Fibroblast of the aortic adventitia (primary cell): ENCODE results near the gene PDE11A. TPM values are rescaled to one million over a fixed set of nuclear protein-coding genes. Genes with fewer than 3 reads are reported as not detected.
"Not testable (repeated sequence)": the region's sequence is repeated elsewhere in the genome, so short reads cannot be mapped to it uniquely, and the experiment has no call there.

Experiments
- DNase-seq: peaks from one replicate; pipeline ENCODE4 v3.0.0-alpha.2; 2010; ENCODE audit warnings: low read depth
- H3K4me3 ChIP-seq: 2 replicates; pipeline ENCODE4 v1.5.1; 2011; ENCODE audit warnings: low read depth, mild to moderate bottlenecking, control low read depth, low read length, moderate library complexity
- CTCF ChIP-seq: IDR thresholded peaks from 2 replicates; pipeline ENCODE4 v1.5.1; 2011; ENCODE audit warnings: mild to moderate bottlenecking, low read length, control low read depth, inconsistent platforms; ENCODE audit not compliant: insufficient read depth
- total RNA-seq: library from RNA; depleted of rRNA; stranded (reverse); fragments of >200 nt; gene quantifications from 2 replicates; pipeline ENCODE4 v1.2.3, GENCODE V29; 2012; ENCODE audit warnings: low replicate concordance

The PDE11A gene
- total RNA-seq, 1 donor = not detected

- H3K4me3 ChIP-seq = no peak overlapping the region
- DNase-seq = no peak
- no peak for TF ChIP-seq CTCF
These were observed 25.2 kb downstream of the PDE11A start for GRCh38 chr2:178047391-178047790.

- no peak for TF ChIP-seq CTCF
- H3K4me3 ChIP-seq = no peak overlapping the region
- DNase-seq = no peak
These were observed 27.7 kb downstream of the PDE11A start for GRCh38 chr2:178044836-178045235.

- H3K4me3 ChIP-seq = no peak overlapping the region
- TF ChIP-seq CTCF = no peak
These were observed 29.3 kb downstream of the PDE11A start for GRCh38 chr2:178043266-178043665.

GRCh38 chr2:178033583-178033982, 39.0 kb downstream of the PDE11A start:
- not testable (repeated sequence) for DNase-seq, H3K4me3 ChIP-seq

More at GRCh38 chr2:178043266-178043665, 29.3 kb downstream of the PDE11A start:
- DNase-seq = no peak

- no peak for TF ChIP-seq CTCF
- no peak overlapping the region for H3K4me3 ChIP-seq
- no peak for DNase-seq
These were observed 43.2 kb downstream of the PDE11A start for GRCh38 chr2:178029342-178029741.

GRCh38 chr2:178025551-178026185, 46.9 kb downstream of the PDE11A start:
- no peak for DNase-seq
- H3K4me3 ChIP-seq = no peak overlapping the region
- TF ChIP-seq CTCF = no peak

- H3K4me3 ChIP-seq = no peak overlapping the region
- no peak for DNase-seq
- TF ChIP-seq CTCF = no peak
These were observed 54.4 kb downstream of the PDE11A start for GRCh38 chr2:178018141-178018540.
